GM18517 (cell line): ENCODE data around the gene CST6.

ENCODE experiments used
- ATAC-seq: cut with Tn5 transposase; IDR thresholded peaks from one replicate; pipeline ENCODE4 v1.9.1; 2021; ENCODE audit warnings: mild to moderate bottlenecking, moderate library complexity; ENCODE audit not compliant: unreplicated experiment

CST6 gene

GRCh38 chr11:66045177-66045639, 33.4 kb downstream of the CST6 start:
- ATAC-seq, result no peak

GRCh38 chr11:66046901-66047300, 35.1 kb downstream of the CST6 start:
- ATAC-seq, result no peak

DNA sequence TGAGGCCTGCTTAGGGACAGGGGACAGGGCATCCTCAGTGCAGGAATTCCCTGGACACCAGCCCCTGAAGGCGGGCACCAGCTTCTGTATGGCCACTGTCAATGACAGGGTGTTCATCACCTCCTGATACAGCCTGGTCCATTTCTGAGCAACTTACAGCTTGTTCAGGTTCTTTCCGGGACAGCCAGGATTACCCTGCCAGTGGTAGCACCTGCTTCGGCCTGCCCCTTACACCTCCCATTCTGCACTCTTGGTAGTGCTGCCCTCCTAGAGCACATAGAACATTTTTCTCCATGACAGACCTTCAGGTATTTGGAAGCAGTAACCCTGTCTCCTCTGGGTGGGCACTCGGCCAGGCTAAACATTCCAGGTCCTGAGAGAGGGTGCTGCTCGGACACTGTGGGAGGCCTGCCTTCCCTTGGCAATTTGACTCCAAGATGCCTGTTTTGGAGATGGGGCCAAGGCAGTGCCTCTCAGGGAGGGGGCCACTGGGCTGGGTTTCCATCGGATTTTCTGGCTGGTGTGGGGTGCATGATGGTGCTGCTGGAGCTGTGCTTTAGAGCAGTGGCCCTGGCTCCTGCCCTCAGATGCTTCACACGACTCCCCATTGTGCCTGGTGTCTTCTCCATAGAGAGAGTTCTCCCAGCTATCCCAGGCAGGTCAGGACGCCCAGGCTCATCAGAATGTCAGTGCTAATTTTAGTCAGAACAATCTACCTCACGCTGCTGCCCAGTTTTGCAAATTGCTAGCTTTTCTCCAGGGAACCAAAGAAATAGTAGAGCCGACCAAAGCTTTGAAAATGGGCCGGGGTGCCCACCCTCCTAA, 35.9 kb downstream of the CST6 start:
- ATAC-seq, result no peak

- no peak for ATAC-seq
Observed at GRCh38 chr11:66048547-66049323, 36.9 kb downstream of the CST6 start, which contains the start of gene GAL3ST3. Gene GAL3ST3 (minus strand): TSS chr11:66049161. CDS start chr11:66045415, 3,746 bp downstream.

- ATAC-seq, result no peak
Observed at GRCh38 chr11:66050581-66051231, 38.9 kb downstream of the CST6 start.

GRCh38 chr11:66051371-66051765, 39.6 kb downstream of the CST6 start:
- ATAC-seq, result no peak

DNA sequence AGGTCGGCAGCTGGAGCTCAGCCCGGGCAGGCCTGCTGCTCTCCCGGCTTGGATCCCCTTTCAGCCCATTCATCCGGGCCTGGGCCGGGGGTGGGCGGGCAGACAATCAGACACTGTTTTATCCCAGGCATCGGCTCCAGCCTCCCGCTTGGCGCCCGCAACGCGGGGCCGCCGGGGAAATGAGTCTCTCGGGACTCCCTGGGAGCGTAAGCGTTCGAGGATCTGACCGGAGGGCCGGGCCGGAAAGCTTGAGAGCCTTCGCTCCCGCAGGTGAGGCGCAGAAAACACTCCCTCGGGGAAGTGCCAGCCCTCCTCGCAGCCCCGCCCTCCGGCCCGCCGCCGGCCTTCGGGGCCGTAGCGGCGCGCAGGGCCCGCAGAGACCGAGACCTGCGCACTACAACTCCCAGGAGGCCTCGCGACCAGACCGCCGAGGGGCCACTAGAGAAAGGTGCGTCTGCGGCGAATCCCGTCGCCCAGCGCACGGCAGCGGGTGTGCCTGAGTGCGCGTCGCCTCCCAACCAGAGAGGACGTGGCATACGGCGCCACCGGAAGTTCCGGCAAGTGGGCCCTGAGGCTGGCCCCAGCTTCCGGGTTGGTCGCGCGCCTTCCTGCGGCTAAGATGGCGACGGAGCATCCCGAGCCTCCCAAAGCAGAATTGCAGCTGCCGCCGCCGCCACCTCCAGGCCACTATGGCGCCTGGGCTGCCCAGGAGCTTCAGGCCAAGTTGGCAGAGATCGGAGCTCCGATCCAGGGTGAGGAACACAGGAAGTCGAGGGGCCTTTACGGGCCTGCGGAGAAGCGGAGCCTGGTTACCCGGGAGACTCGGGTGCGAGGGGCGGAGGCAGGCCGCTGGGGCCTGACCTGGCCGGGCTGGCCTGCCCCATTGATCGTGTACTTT, 40.2 kb downstream of the CST6 start, which contains the start of gene SF3B2:
Gene SF3B2 (plus strand): TSS at position 599 of the 898 bp plus-strand sequence. CDS start 21 bp downstream, at position 620.
- peak; percentile 91 for ATAC-seq

- ATAC-seq, result no peak
Observed at GRCh38 chr11:66052664-66052982, 40.8 kb downstream of the CST6 start.

DNA sequence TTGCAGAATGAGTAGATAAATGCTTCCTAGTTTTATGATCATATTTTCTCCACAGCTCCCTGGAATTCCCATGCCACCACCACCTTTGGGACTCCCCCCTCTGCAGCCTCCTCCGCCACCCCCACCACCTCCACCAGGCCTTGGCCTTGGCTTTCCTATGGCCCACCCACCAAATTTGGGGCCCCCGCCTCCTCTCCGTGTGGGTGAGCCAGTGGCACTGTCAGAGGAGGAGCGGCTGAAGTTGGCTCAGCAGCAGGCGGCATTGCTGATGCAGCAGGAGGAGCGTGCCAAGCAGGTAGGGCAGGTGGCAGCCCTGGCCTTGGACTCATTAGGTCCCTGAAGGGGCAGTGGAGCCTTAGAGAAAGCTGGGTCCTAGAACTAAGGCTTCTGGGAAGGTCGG, 43.2 kb downstream of the CST6 start:
- no peak for ATAC-seq

- ATAC-seq, result no peak
Observed at GRCh38 chr11:66056501-66056900, 44.7 kb downstream of the CST6 start.

- no peak for ATAC-seq
Observed at GRCh38 chr11:66059966-66060680, 48.3 kb downstream of the CST6 start.

DNA sequence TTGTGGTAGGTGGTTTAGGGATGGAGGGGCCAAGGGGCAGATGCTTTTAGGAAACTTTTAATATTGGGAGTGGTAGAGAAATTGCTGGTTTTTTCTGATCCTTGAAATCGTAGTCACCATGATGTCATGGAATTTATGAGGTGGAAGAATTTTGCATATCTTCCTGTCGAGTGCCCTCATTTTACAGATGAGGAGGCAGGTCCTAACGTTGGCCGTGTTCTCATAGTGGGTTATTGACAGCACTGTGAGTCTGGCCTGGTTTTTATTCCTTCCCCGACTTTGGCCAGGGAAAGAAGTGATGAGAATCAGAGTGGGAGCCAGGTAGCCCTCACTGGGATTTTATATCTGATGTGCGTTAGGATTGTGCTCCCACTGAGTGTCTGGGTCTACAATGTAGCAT, 49.5 kb downstream of the CST6 start:
- no peak for ATAC-seq

- no peak for ATAC-seq
Observed at GRCh38 chr11:66062408-66062807, 50.6 kb downstream of the CST6 start.
